Mammary epithelial cell (primary cell): Measurements from ENCODE around the gene TACR1.

Experiments used
- EZH2 ChIP-seq: IDR thresholded peaks from 2 replicates; pipeline ENCODE4 v1.6.1; 2012; ENCODE audit warnings: low read length, inconsistent platforms, borderline replicate concordance
- TF ChIP-seq, protein P1 (sequence below), 2 donors: IDR thresholded peaks in 1 of 2; conservative IDR thresholded peaks in 1 of 2; 2 replicates each; pipeline ENCODE4 v1.5.1; 2011 to 2012; ENCODE audit warnings: inconsistent platforms in 2 of 2, low read length in 2 of 2, mild to moderate bottlenecking in 2 of 2, control low read depth in 1 of 2, low read depth in 1 of 2; ENCODE audit not compliant: insufficient read depth in 1 of 2; ENCODE audit errors: extremely low read depth in 1 of 2

DNA sequence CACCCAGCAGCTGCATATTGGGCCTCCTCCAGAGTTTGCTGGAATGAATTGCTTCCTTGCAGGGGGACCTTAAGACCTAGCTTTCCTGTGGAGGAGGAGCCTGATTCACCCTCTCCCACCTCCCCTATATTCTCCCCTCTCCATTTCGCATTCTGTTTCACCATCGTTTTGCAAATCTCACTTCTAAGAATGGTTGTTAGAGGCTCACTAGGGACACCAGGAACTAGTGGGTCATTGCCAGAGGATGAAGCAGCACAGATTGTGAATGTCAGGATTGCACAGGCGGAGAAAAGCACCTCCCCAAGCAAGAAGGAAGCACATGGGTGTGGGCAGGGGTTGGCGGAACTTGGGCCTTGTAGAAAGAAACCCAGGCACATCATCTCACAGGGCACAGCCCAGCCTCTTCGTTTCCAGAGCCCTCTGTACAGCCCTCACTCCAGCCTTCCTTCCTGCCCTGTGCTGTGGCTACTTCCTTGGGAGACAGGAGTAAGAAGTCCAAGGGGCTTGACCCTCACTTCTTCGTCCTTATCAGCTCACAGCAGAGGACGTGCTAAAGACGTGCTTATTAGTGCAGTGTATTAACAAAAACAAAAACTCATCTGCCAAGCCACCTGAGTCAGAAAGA lies 63.4 kb downstream of the TACR1 start:
- TF ChIP-seq, protein P1, sequence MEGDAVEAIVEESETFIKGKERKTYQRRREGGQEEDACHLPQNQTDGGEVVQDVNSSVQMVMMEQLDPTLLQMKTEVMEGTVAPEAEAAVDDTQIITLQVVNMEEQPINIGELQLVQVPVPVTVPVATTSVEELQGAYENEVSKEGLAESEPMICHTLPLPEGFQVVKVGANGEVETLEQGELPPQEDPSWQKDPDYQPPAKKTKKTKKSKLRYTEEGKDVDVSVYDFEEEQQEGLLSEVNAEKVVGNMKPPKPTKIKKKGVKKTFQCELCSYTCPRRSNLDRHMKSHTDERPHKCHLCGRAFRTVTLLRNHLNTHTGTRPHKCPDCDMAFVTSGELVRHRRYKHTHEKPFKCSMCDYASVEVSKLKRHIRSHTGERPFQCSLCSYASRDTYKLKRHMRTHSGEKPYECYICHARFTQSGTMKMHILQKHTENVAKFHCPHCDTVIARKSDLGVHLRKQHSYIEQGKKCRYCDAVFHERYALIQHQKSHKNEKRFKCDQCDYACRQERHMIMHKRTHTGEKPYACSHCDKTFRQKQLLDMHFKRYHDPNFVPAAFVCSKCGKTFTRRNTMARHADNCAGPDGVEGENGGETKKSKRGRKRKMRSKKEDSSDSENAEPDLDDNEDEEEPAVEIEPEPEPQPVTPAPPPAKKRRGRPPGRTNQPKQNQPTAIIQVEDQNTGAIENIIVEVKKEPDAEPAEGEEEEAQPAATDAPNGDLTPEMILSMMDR (conservative IDR thresholded peaks at IDR 0.05 in 1 of 2, IDR thresholded peaks at IDR 0.05 in 1 of 2; ENCODE audit: extremely low read depth in 1 of 2, insufficient read depth in 1 of 2, low read depth in 1 of 2, low read length in 2 of 2), result no peak
- no peak for TF ChIP-seq EZH2
